ENCODE data around the gene PPP1R12C.

GRCh38 chr19:55058781-55059610 lies 58.4 kb downstream of the PPP1R12C start:
- TF ChIP-seq CTCF (conservative IDR thresholded peaks at IDR 0.05; ENCODE audit: low read length) (peak; percentile 44), EZH2phosphoT487 (IDR thresholded peaks at IDR 0.05; ENCODE audit: borderline replicate concordance) (no peak)

Data from Loucy (cell line).